AG04449 (cell line): ENCODE measurements around the gene USP5.

Source experiments
- CTCF ChIA-PET: fragments of 350-600 bp; formaldehyde crosslinking; extraction: SDS; loops from one replicate; lab custom pipeline; 2021; ENCODE audit warnings: antibody characterized with exemption; lab: Yijun Ruan, JAX
- POLR2A ChIA-PET: fragments of 400-600, 350-600 bp; formaldehyde crosslinking; extraction: SDS; loops from one replicate; lab custom pipeline; 2020; ENCODE audit warnings: antibody characterized with exemption, inconsistent platforms; lab: Yijun Ruan, JAX
- DNase-seq: peaks from one replicate; pipeline ENCODE4 v3.0.0-alpha.2; 2010; ENCODE audit warnings: low read depth, low spot score
- H3K4me3 ChIP-seq: 2 replicates; pipeline ENCODE4 v1.5.1; 2011; ENCODE audit warnings: low read depth, mild to moderate bottlenecking, control low read depth, low read length
- TF ChIP-seq, protein P1 (sequence below): IDR thresholded peaks from one replicate; pipeline ENCODE4 v1.5.1; 2011; ENCODE audit warnings: mild to moderate bottlenecking, moderate library complexity, low read length, control low read depth, inconsistent platforms; ENCODE audit not compliant: insufficient read depth; ENCODE audit errors: missing control alignments

Gene USP5

DNA sequence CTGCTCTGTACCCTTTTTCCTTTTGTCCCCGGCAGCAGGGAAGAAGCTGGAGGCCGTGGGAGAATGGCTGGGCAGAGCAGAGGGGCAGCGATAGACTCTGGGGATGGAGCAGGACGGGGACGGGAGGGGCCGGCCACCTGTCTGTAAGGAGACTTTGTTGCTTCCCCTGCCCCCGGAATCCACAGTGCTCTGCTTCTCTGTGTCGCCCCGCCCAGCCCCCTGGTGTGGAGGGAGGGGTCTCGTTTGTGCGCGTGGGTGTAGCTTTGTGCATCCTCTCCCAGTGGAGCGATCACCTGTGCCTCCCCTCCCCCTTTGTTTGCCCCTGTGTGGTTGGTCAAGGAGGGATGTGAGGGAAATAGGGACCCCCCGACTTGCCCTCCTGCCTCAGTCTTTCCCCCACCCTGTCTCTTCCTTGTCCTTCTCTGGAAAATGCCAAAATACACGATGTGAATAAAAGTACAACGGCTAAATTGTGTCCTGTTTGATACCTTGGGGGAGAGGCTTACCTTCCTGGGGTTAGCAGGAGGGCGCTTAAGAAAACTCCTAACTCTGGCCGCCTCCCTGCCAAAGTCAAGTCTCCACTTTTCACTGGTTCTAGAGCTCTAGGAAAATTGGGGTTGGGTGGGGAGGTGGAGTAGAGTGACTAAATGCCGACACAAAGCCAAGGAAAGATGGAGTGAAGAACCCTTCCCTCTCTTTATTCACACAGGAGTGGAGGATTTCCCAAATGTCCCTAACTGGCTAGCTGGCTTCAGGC lies 14.4 kb downstream of the USP5 start:
- TF ChIP-seq, protein P1, sequence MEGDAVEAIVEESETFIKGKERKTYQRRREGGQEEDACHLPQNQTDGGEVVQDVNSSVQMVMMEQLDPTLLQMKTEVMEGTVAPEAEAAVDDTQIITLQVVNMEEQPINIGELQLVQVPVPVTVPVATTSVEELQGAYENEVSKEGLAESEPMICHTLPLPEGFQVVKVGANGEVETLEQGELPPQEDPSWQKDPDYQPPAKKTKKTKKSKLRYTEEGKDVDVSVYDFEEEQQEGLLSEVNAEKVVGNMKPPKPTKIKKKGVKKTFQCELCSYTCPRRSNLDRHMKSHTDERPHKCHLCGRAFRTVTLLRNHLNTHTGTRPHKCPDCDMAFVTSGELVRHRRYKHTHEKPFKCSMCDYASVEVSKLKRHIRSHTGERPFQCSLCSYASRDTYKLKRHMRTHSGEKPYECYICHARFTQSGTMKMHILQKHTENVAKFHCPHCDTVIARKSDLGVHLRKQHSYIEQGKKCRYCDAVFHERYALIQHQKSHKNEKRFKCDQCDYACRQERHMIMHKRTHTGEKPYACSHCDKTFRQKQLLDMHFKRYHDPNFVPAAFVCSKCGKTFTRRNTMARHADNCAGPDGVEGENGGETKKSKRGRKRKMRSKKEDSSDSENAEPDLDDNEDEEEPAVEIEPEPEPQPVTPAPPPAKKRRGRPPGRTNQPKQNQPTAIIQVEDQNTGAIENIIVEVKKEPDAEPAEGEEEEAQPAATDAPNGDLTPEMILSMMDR = no peak
- ChIA-PET POLR2A (interaction anchor here (0.9 to 10.2 kb wide), 13 partner anchors 15 to 332 kb away, joined by 3 to 164 read pairs (median 7); partner anchors contain the start of genes CDCA3, MLF2, P3H3 and USP5), CTCF (interaction anchor here (0.8 to 6.5 kb wide), 8 partner anchors 12 to 113 kb away, joined by 3 to 63 read pairs (median 4); partner anchors contain the start of genes C12orf57, CDCA3, MLF2 and USP5)
- peak overlapping the region; percentile 59 for H3K4me3 ChIP-seq
- no peak for DNase-seq

DNA sequence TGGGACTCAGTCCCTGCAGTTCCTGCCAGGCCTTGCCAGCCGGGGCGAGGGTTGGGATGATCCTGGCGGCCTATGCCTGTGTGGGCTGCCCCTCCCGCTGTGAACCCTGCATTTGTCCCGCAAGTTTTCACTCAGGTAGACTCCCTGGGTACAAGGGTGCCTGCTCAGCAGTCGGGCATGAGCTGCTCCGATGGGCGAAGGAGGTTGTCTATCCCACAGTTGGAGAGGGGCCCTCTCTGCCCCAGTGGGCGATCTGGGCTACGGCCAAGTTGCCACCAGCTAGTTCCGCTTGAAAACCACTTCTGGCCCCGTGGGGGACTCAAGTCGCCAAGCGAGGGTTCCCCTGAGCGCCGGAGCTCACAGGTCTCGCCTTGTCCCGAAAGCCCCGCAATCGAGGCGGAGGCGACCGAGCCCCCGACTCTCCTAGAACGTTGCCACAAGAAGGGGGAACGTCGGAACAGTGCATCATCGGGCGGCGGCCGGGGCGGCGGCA lies 15.0 kb downstream of the USP5 start:
- no peak for DNase-seq
- ChIA-PET POLR2A (interaction anchor here (0.7 to 10.2 kb wide), 20 partner anchors 9 to 333 kb away, joined by 3 to 164 read pairs (median 4); partner anchors contain the start of genes C12orf57, CDCA3, MLF2 and P3H3), CTCF (interaction anchor here (0.8 to 6.5 kb wide), 9 partner anchors 13 to 113 kb away, joined by 3 to 63 read pairs (median 4); partner anchors contain the start of genes C12orf57, CDCA3, MLF2 and USP5)
- TF ChIP-seq, protein P1 = no peak
- H3K4me3 ChIP-seq = peak overlapping the region; percentile 59

- ChIA-PET CTCF (interaction anchor here (0.8 to 6.5 kb wide), 16 partner anchors 7 to 373 kb away, joined by 3 to 88 read pairs (median 6); partner anchors contain the start of genes C12orf57, C1RL, CDCA3 and MLF2), POLR2A (interaction anchor here (0.7 to 10.2 kb wide), 21 partner anchors 9 to 178 kb away, joined by 3 to 164 read pairs (median 5); partner anchors contain the start of genes C12orf57, CDCA3, GNB3 and MLF2)
- no peak for DNase-seq
- TF ChIP-seq, protein P1 = no peak
- peak within 1 kb of the TSS; percentile 96 for H3K4me3 ChIP-seq
These were observed 15.7 kb downstream of the USP5 start, which contains the start of gene TPI1 for GRCh38 chr12:6867413-6868210. TSS of gene TPI1 (plus strand) at chr12:6867531. CDS start at chr12:6867567, 36 bp downstream.

- DNase-seq = no peak
- CTCF ChIA-PET = interaction anchor here (1.0 to 6.5 kb wide), 21 partner anchors 8 to 374 kb away, joined by 3 to 88 read pairs (median 7); partner anchors contain the start of genes C1RL, CDCA3, MLF2 and PTMS
- TF ChIP-seq, protein P1 = peak; percentile 23
- POLR2A ChIA-PET = interaction anchor here (0.9 to 10.2 kb wide), 15 partner anchors 8 to 116 kb away, joined by 3 to 164 read pairs (median 7); partner anchors contain the start of genes C12orf57, CDCA3, GNB3 and MLF2
- H3K4me3 ChIP-seq = peak overlapping the region; percentile 96
These were observed 16.5 kb downstream of the USP5 start for GRCh38 chr12:6868211-6869048.
